Measurements from ENCODE around the gene DXO.
"Not testable (repeated sequence)": the region's sequence is repeated elsewhere in the genome, so short reads cannot be mapped to it uniquely, and the experiment has no call there.

Gene DXO

GRCh38 chr6:31971993-31972708 is at the start of gene DXO:
Gene DXO, minus strand, starts transcription at chr6:31972138. Its CDS starts 463 bp downstream, at chr6:31971675.
- Histone ChIP-seq H3K4me1 (peaks cover 36% of the 10 kb centered on the region), H3K4me2 (peak within 1 kb of the TSS; percentile 97), H3K36me3 (peaks cover 47% of the 10 kb centered on the region), H3K4me3 (peak within 1 kb of the TSS; percentile 81), H4K20me1 (peaks cover 6% of the 10 kb centered on the region; the same call in 1 of the 2 replicates), H3K27ac (peak within 1 kb of the TSS; percentile 89), H3K9ac (peak within 1 kb of the TSS; percentile 88), H3K27me3 (no peaks in the 10 kb centered on the region), H3K9me3 (peaks cover 12% of the 10 kb centered on the region; the same call in 1 of the 2 replicates)
- peak; percentile 94 for TF ChIP-seq Cebpa-rat (IDR thresholded peaks at IDR 0.05)

DNA sequence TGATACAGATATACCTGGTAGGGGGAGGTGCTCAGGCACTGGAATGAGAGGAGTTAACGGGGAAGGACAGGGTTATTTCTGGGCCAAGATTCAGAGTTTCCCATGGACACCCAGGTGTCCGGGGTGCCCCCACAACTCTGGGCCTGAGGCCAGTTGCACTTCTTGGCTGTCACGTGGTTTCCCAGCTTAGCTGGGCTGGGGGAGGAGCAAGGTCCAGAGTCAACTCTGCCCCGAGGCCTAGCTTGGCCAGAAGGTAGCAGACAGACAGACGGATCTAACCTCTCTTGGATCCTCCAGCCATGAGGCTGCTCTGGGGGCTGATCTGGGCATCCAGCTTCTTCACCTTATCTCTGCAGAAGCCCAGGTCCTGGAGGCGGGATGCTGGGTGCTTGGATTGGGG is 42.6 kb upstream of the DXO start, which contains the start of gene C4B:
TSS of gene C4B (plus strand) at position 249 of the 400 bp plus-strand sequence. CDS start at position 300, 51 bp downstream.
- not testable (repeated sequence) for H3K27me3 ChIP-seq, H3K4me3 ChIP-seq, H3K36me3 ChIP-seq, H3K27ac ChIP-seq, H3K9me3 ChIP-seq, H3K9ac ChIP-seq, H3K4me1 ChIP-seq, H3K4me2 ChIP-seq, H4K20me1 ChIP-seq

- H3K27me3 ChIP-seq: not testable (repeated sequence)
Observed at GRCh38 chr6:32013738-32014137, 41.8 kb upstream of the DXO start.

GRCh38 chr6:32012941-32013617 is 41.1 kb upstream of the DXO start:
- not testable (repeated sequence) for H3K27me3 ChIP-seq, H3K36me3 ChIP-seq, H3K4me2 ChIP-seq, H3K9ac ChIP-seq, H3K4me1 ChIP-seq, H4K20me1 ChIP-seq, H3K9me3 ChIP-seq, H3K27ac ChIP-seq, H3K4me3 ChIP-seq

More at GRCh38 chr6:32013738-32014137, 41.8 kb upstream of the DXO start:
- not testable (repeated sequence) for H3K9me3 ChIP-seq, H4K20me1 ChIP-seq, H3K36me3 ChIP-seq, H3K27ac ChIP-seq, H3K4me2 ChIP-seq, H3K4me3 ChIP-seq, H3K4me1 ChIP-seq, H3K9ac ChIP-seq

GRCh38 chr6:32010856-32011530 is 39.1 kb upstream of the DXO start:
- H3K36me3 ChIP-seq, H3K9ac ChIP-seq, H3K27me3 ChIP-seq, H4K20me1 ChIP-seq, H3K4me3 ChIP-seq, H3K4me1 ChIP-seq, H3K27ac ChIP-seq, H3K4me2 ChIP-seq, H3K9me3 ChIP-seq: not testable (repeated sequence)

DNA sequence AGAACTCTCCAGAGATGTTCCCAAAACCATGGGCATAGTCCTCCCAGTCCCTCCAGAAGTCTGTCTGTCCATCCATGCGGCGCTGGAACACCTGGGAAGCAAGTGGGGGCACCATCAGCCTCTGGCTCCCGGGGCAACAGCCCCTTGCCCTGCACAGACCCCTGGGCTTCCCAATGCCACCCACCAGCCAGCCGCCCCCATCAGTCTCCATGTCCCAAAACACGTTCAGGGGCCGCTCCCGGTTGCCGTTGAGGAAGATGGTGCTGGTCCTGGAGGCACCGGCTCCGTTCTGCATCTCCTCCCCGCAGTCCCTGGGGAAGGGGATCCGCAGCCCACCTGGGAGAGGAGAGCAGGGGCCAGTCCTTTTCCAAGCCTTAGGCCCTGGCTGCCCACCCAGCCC is 37.6 kb upstream of the DXO start:
- H3K27me3 ChIP-seq, H3K9me3 ChIP-seq, H3K9ac ChIP-seq, H3K4me1 ChIP-seq, H3K4me2 ChIP-seq, H4K20me1 ChIP-seq, H3K4me3 ChIP-seq, H3K36me3 ChIP-seq, H3K27ac ChIP-seq: not testable (repeated sequence)

DNA sequence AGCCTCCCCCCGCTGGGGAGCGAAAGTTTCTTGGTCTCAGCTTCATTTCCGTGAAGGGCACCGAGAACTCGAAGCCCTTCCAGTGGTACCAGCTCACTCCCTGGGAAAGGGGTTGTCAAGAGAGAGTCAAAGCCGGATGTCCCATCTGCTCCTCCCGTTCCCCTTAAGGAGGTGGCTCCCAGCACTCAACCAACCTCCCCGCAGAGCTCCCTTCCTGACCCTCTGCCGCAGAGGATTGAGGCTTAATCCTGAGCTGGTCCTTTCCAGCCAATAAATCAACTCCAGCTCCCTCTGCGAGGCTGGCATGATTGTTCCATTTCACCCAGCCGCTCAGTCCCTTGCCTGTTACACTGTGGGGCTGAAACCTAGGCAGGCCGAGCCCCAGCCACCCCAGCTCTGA is 36.7 kb upstream of the DXO start:
- not testable (repeated sequence) for H3K9ac ChIP-seq, H3K4me3 ChIP-seq, H3K36me3 ChIP-seq, H4K20me1 ChIP-seq, H3K27ac ChIP-seq, H3K9me3 ChIP-seq, H3K4me1 ChIP-seq, H3K4me2 ChIP-seq, H3K27me3 ChIP-seq

- H3K9me3 ChIP-seq: not testable (repeated sequence)
Observed at GRCh38 chr6:32008037-32008436, 36.1 kb upstream of the DXO start.

DNA sequence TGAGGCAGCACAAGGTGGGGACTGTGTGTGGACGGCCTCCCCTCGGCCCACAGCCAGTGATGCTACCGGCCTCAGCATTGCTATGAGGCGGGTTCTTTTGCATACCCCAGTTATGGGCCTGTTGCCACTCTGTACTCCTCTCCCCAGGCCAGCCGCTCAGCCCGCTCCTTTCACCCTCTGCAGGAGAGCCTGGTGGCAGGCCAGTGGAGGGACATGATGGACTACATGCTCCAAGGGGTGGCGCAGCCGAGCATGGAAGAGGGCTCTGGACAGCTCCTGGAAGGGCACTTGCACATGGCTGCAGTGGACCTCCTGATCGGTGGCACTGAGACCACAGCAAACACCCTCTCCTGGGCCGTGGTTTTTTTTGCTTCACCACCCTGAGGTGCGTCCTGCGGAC is 35.1 kb upstream of the DXO start:
- H3K4me2 ChIP-seq, H3K36me3 ChIP-seq, H4K20me1 ChIP-seq, H3K9me3 ChIP-seq, H3K4me3 ChIP-seq, H3K9ac ChIP-seq, H3K27me3 ChIP-seq, H3K27ac ChIP-seq, H3K4me1 ChIP-seq: not testable (repeated sequence)

More at GRCh38 chr6:32008037-32008436, 36.1 kb upstream of the DXO start:
- H3K36me3 ChIP-seq, H3K4me1 ChIP-seq, H3K27me3 ChIP-seq, H3K9ac ChIP-seq, H3K4me2 ChIP-seq, H4K20me1 ChIP-seq, H3K4me3 ChIP-seq, H3K27ac ChIP-seq: not testable (repeated sequence)

DNA sequence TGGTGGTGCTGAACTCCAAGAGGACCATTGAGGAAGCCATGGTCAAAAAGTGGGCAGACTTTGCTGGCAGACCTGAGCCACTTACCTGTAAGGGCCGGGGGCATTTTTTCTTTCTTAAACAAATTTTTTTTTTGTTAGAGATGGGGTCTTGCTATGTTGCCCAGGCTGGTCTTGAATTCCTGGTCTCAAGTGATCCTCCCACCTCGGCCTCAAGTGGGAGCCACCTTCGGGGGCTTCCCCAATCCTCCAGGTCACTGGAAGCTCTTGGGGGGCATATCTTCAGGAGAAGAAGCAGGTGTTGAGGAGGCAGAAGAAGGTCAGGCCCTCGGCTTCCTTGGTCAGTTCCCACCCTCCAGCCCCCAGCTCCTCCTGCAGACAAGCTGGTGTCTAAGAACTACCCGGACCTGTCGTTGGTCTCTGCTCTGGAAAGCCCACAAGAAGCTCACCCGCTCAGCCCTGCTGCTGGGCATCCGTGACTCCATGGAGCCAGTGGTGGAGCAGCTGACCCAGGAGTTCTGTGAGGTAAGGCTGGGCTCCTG is 34.1 kb upstream of the DXO start:
- H3K4me2 ChIP-seq, H3K27ac ChIP-seq, H3K36me3 ChIP-seq, H4K20me1 ChIP-seq, H3K4me1 ChIP-seq, H3K9me3 ChIP-seq, H3K9ac ChIP-seq, H3K27me3 ChIP-seq, H3K4me3 ChIP-seq: not testable (repeated sequence)

- not testable (repeated sequence) for H3K27me3 ChIP-seq, H4K20me1 ChIP-seq, H3K4me1 ChIP-seq, H3K9ac ChIP-seq, H3K4me3 ChIP-seq, H3K36me3 ChIP-seq, H3K27ac ChIP-seq, H3K4me2 ChIP-seq, H3K9me3 ChIP-seq
Observed at GRCh38 chr6:32005538-32005880, 33.6 kb upstream of the DXO start.

DNA sequence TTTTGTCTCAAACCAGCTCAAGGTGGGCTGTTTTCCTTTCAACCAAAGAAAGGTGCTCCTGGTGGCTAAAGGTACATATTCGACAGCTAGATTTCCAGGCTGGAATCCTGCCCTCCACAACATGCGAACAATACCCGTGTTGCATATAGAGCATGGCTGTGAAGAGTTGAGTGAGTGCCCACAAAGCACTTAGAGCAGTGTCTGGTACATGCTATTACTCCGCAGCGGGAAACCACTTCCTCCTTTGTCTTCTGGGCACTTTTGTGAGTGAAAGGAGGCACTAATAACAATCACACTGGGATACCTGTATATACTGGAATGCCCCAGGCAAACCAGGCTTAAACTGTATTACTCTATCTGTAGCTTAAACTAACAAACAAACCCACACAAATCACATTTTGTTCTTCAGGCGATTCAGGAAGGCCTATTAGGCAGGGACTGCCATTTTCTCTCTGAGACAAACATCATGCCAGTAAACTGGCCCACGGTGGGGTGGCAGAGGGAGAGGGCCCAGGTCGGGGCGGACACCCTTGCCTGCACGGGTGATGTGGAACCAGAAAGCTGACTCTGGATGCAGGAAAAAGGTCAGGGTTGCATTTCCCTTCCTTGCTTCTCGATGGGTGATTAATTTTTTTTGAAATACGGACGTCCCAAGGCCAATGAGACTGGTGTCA is 33.1 kb upstream of the DXO start:
- H3K36me3 ChIP-seq, H3K4me3 ChIP-seq, H3K9ac ChIP-seq, H3K4me1 ChIP-seq, H3K4me2 ChIP-seq, H3K27me3 ChIP-seq, H3K27ac ChIP-seq, H4K20me1 ChIP-seq, H3K9me3 ChIP-seq: not testable (repeated sequence)

DNA sequence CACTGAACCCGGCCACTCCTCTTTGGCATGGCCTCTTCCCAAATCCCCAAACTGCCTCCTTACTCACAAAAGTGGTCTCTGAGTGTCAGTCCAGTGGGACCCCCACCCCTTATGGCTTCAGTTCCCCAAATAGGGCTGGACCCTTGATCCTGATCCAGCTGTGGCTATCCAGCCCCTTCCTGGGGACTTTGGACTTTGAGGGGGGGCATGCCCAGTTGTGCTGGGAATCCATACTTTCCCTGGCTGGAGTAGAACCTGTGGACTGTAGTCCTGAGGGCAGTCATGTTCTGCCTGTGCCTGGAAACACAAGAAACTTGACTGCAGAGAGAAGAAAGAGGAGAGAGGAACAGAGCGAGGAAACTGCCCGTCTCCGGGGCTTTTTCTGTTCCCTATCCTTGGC is 32.5 kb upstream of the DXO start:
- H3K9me3 ChIP-seq, H3K4me1 ChIP-seq, H3K4me3 ChIP-seq, H3K9ac ChIP-seq, H4K20me1 ChIP-seq, H3K4me2 ChIP-seq, H3K27ac ChIP-seq, H3K27me3 ChIP-seq, H3K36me3 ChIP-seq: not testable (repeated sequence)

- H3K4me3 ChIP-seq, H3K9ac ChIP-seq, H3K4me2 ChIP-seq: not testable (repeated sequence)
Observed at GRCh38 chr6:32003301-32003700, 31.4 kb upstream of the DXO start.

More at GRCh38 chr6:32003301-32003700, 31.4 kb upstream of the DXO start:
- H3K9me3 ChIP-seq, H3K27me3 ChIP-seq, H3K27ac ChIP-seq, H3K4me1 ChIP-seq, H3K36me3 ChIP-seq, H4K20me1 ChIP-seq: not testable (repeated sequence)

All from BLaER1 (cell line).